ENCODE results near the gene TBL1X.

The TBL1X gene

GRCh38 chrX:9566150-9566621, 101.3 kb downstream of the TBL1X start:
- no peak for TF ChIP-seq CTCF (IDR thresholded peaks at IDR 0.05; ENCODE audit: low read depth, low read length, missing control alignments)
- no peak overlapping the region for H3K4me3 ChIP-seq (ENCODE audit: low read depth, low read length)
- in situ Hi-C loops (cut with HindIII; ENCODE audit: low sequenced_read_pairs): no loop called here
- peak; percentile 88 for DNase-seq (ENCODE audit: low read depth)

GRCh38 chrX:9569876-9570301, 105.0 kb downstream of the TBL1X start:
- TF ChIP-seq CTCF (IDR thresholded peaks at IDR 0.05; ENCODE audit: low read depth, low read length, missing control alignments): no peak
- DNase-seq (ENCODE audit: low read depth): peak; percentile 66
- in situ Hi-C loops (cut with HindIII; ENCODE audit: low sequenced_read_pairs): no loop called here
- H3K4me3 ChIP-seq (ENCODE audit: low read depth, low read length): no peak overlapping the region

- no peak for TF ChIP-seq CTCF (IDR thresholded peaks at IDR 0.05; ENCODE audit: low read depth, low read length, missing control alignments)
- no peak for DNase-seq (ENCODE audit: low read depth)
- in situ Hi-C loops (cut with HindIII; ENCODE audit: low sequenced_read_pairs): no loop called here
- no peak overlapping the region for H3K4me3 ChIP-seq (ENCODE audit: low read depth, low read length)
Measured at GRCh38 chrX:9573282-9574106, 108.6 kb downstream of the TBL1X start.

GRCh38 chrX:9576059-9576458, 111.2 kb downstream of the TBL1X start:
- H3K4me3 ChIP-seq (ENCODE audit: low read depth, low read length): no peak overlapping the region
- no peak for DNase-seq (ENCODE audit: low read depth)
- no peak for TF ChIP-seq CTCF (IDR thresholded peaks at IDR 0.05; ENCODE audit: low read depth, low read length, missing control alignments)
- in situ Hi-C loops (cut with HindIII; ENCODE audit: low sequenced_read_pairs): no loop called here

- no peak overlapping the region for H3K4me3 ChIP-seq (ENCODE audit: low read depth, low read length)
- DNase-seq (ENCODE audit: low read depth): no peak
- in situ Hi-C loops (cut with HindIII; ENCODE audit: low sequenced_read_pairs): no loop called here
- TF ChIP-seq CTCF (IDR thresholded peaks at IDR 0.05; ENCODE audit: low read depth, low read length, missing control alignments): no peak
Measured at GRCh38 chrX:9577555-9577954, 112.7 kb downstream of the TBL1X start.

GRCh38 chrX:9578083-9578779, 113.4 kb downstream of the TBL1X start:
- no peak for DNase-seq (ENCODE audit: low read depth)
- in situ Hi-C loops (cut with HindIII; ENCODE audit: low sequenced_read_pairs): no loop called here
- no peak for TF ChIP-seq CTCF (IDR thresholded peaks at IDR 0.05; ENCODE audit: low read depth, low read length, missing control alignments)
- no peak overlapping the region for H3K4me3 ChIP-seq (ENCODE audit: low read depth, low read length)

All from astrocyte of the cerebellum (primary cell).